ENCODE results near the gene BORCS8. TPM values are rescaled to one million over a fixed set of nuclear protein-coding genes. Genes with fewer than 3 reads are reported as not detected.

Gene BORCS8
- total RNA-seq, 1 donor from 2014 or later: 33.5 TPM

DNA sequence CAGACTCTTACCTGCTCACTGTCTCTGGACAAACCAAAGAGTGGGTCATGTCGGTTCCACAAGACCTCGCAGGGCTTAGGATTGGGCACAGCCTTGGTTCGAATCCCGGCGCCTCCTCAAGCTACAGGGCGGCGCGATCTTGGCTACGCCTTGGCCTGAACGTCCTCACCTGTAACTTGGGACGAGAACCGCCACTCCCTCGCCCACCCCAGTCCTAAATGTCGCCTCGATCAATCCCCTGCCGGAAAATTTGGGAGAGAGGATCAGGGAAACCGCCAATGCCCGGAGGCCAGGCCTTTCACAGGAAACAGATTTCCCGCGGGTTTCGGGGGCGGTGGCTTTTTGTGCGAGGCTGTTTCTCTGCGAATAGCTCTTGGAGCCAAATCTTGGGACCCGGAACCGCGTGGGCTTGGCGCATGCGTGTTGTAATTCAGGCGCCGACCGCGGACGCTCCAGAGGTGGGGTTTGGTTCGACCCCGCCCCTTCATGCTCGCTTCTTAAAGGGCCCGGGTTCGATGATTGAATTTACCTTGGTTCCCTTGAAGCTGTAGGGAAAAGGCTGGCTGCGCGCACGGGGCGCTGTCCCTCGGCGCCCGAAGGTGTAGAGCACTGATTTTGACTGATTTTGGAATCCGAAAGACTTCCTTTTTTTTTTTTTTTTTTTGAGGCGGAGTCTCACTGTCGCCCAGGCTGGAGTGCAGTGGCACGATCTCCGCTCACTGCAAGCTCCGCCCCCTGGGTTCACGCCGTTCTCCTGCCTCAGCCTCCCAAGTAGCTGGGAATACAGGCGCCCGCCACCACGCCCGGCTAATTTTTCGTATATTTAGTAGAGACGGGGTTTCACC lies 11.3 kb upstream of the BORCS8 start, which contains the start of gene NR2C2AP:
Gene NR2C2AP, minus strand, starts transcription at position 403 of the 845 bp plus-strand sequence. Its CDS starts 354 bp downstream, at position 49.
- Histone ChIP-seq H3K4me3 (ENCODE audit: insufficient read depth, low read depth, low read length) (peak within 1 kb of the TSS; percentile 66), H3K27ac (ENCODE audit: low read depth, low read length) (peak within 1 kb of the TSS; percentile 36), H3K79me2 (ENCODE audit: insufficient read depth, low read length) (peaks cover 6% of the 10 kb centered on the region), H3K27me3 (ENCODE audit: insufficient read depth, low read length) (peaks cover 4% of the 10 kb centered on the region), H3K4me2 (ENCODE audit: low read length) (peak within 1 kb of the TSS; percentile 87), H2AFZ (ENCODE audit: low read depth, low read length) (peak within 1 kb of the TSS; percentile 76), H3K4me1 (ENCODE audit: insufficient read depth, low read length) (peaks cover 8% of the 10 kb centered on the region), H3K9me3 (ENCODE audit: insufficient read depth, low read depth, low read length) (no peaks in the 10 kb centered on the region), H3K9ac (ENCODE audit: low read length) (peak within 1 kb of the TSS; percentile 71), H3K36me3 (ENCODE audit: insufficient read depth, low read length) (peaks cover 2% of the 10 kb centered on the region), H4K20me1 (ENCODE audit: insufficient read depth, low read length) (peaks cover 10% of the 10 kb centered on the region)
- Mint-ChIP-seq H3K27ac (ENCODE audit: unreplicated experiment) (peak within 1 kb of the TSS; percentile 66), H3K4me1 (ENCODE audit: low read depth, unreplicated experiment) (no peaks in the 10 kb centered on the region), H3K9me3 (ENCODE audit: unreplicated experiment) (peaks cover 6% of the 10 kb centered on the region), H3K27me3 (ENCODE audit: low read depth, unreplicated experiment) (peaks cover 17% of the 10 kb centered on the region), H3K36me3 (ENCODE audit: low read depth, unreplicated experiment) (peaks cover 18% of the 10 kb centered on the region), H3K4me3 (ENCODE audit: unreplicated experiment) (peak within 1 kb of the TSS; percentile 90)
- no peak for TF ChIP-seq EZH2 (IDR thresholded peaks at IDR 0.05; ENCODE audit: insufficient read depth, low read length)
- TF ChIP-seq CTCF (IDR thresholded peaks at IDR 0.05; ENCODE audit: insufficient read depth, low read depth, low read length): no peak
- no peak for FAIRE-seq
- peak; percentile 67 for DNase-seq (ENCODE audit: low read depth)

- H3K27ac Mint-ChIP-seq (ENCODE audit: unreplicated experiment): peak overlapping the region; percentile 66
- peaks cover 20% of the 10 kb centered on the region for H3K36me3 Mint-ChIP-seq (ENCODE audit: low read depth, unreplicated experiment)
- H3K4me2 ChIP-seq (ENCODE audit: low read length): peak overlapping the region; percentile 87
- H3K27me3 ChIP-seq (ENCODE audit: insufficient read depth, low read length): peaks cover 4% of the 10 kb centered on the region
- peaks cover 4% of the 10 kb centered on the region for H3K36me3 ChIP-seq (ENCODE audit: insufficient read depth, low read length)
- H3K4me3 Mint-ChIP-seq (ENCODE audit: unreplicated experiment): peak overlapping the region; percentile 90
- peaks cover 6% of the 10 kb centered on the region for H3K9me3 Mint-ChIP-seq (ENCODE audit: unreplicated experiment)
- peaks cover 14% of the 10 kb centered on the region for H3K27me3 Mint-ChIP-seq (ENCODE audit: low read depth, unreplicated experiment)
- peak overlapping the region; percentile 66 for H3K4me3 ChIP-seq (ENCODE audit: insufficient read depth, low read depth, low read length)
- peaks cover 6% of the 10 kb centered on the region for H3K79me2 ChIP-seq (ENCODE audit: insufficient read depth, low read length)
- peak overlapping the region; percentile 76 for H2AFZ ChIP-seq (ENCODE audit: low read depth, low read length)
- no peak for DNase-seq (ENCODE audit: low read depth)
- no peak for TF ChIP-seq EZH2 (IDR thresholded peaks at IDR 0.05; ENCODE audit: insufficient read depth, low read length)
- no peak for TF ChIP-seq CTCF (IDR thresholded peaks at IDR 0.05; ENCODE audit: insufficient read depth, low read depth, low read length)
- peak overlapping the region; percentile 36 for H3K27ac ChIP-seq (ENCODE audit: low read depth, low read length)
- H3K9ac ChIP-seq (ENCODE audit: low read length): peak overlapping the region; percentile 71
- H3K4me1 ChIP-seq (ENCODE audit: insufficient read depth, low read length): peaks cover 8% of the 10 kb centered on the region
- no peak for FAIRE-seq
- H4K20me1 ChIP-seq (ENCODE audit: insufficient read depth, low read length): peaks cover 12% of the 10 kb centered on the region
- H3K9me3 ChIP-seq (ENCODE audit: insufficient read depth, low read depth, low read length): no peaks in the 10 kb centered on the region
- H3K4me1 Mint-ChIP-seq (ENCODE audit: low read depth, unreplicated experiment): no peaks in the 10 kb centered on the region
These were observed 10.7 kb upstream of the BORCS8 start for GRCh38 chr19:19202707-19203011.

Data from astrocyte (in vitro differentiated cells and primary cell).